PC-3 (cell line): ENCODE data around the gene CDC16. TPM values are rescaled to one million over a fixed set of nuclear protein-coding genes. Genes with fewer than 3 reads are reported as not detected.
"Not testable (repeated sequence)": the region's sequence is repeated elsewhere in the genome, so short reads cannot be mapped to it uniquely, and the experiment has no call there.

Experiments
- ATAC-seq: fragments of 200-7000 bp; cut with Tn5 transposase; 2 replicates; pipeline ENCODE4 v1.9.1; 2020; ENCODE audit warnings: mild to moderate bottlenecking, moderate library complexity
- BruUV-seq: library from RNA; stranded (reverse); fragments of 400-500 nt; replicated peaks from 2 replicates; lab custom pipeline; 2021; lab: Mats Ljungman, UMichigan
- CTCF ChIA-PET: fragments of 300-600 bp; sonication (Branson Sonifier 250); formaldehyde crosslinking; loops from one replicate; lab custom pipeline; 2022; ENCODE audit warnings: antibody characterized with exemption; lab: Charles Lee
- POLR2A ChIA-PET: fragments of 300-600 bp; sonication (Branson Sonifier 250); formaldehyde crosslinking; loops from one replicate; lab custom pipeline; 2022; ENCODE audit warnings: antibody characterized with exemption; ENCODE audit not compliant: unreplicated experiment; lab: Charles Lee
- DNase-seq: peaks from one replicate; pipeline ENCODE4 v3.0.0-alpha.2; 2015
- H2AFZ ChIP-seq: fragments of 300-600 bp; sonication (generic); 2 replicates; pipeline ENCODE4 v1.6.0; 2016; ENCODE audit warnings: antibody characterized with exemption, low read length
- H3F3A ChIP-seq: fragments of 300-600 bp; sonication (generic); one replicate; pipeline ENCODE4 v1.6.0; 2017; ENCODE audit warnings: antibody characterized with exemption, low read length, control low read depth, mild to moderate bottlenecking; ENCODE audit not compliant: unreplicated experiment
- H3K27ac ChIP-seq: fragments of 300-600 bp; sonication (generic); 2 replicates; pipeline ENCODE4 v1.5.1; 2016; ENCODE audit warnings: mild to moderate bottlenecking, low read length
- H3K27me3 ChIP-seq: fragments of 300-600 bp; sonication (generic); 2 replicates; pipeline ENCODE4 v1.6.1; 2016; ENCODE audit warnings: low read length, mixed read lengths
- H3K36me3 ChIP-seq: fragments of 300-600 bp; sonication (generic); 2 replicates; pipeline ENCODE4 v1.6.1; 2016; ENCODE audit warnings: low read depth, mixed run types, low read length, mixed read lengths
- H3K4me1 ChIP-seq: fragments of 300-600 bp; sonication (generic); 2 replicates; pipeline ENCODE4 v1.5.1; 2016; ENCODE audit warnings: low read length; ENCODE audit not compliant: insufficient read depth
- H3K4me2 ChIP-seq: fragments of 300-600 bp; sonication (generic); 2 replicates; pipeline ENCODE4 v1.6.0; 2016; ENCODE audit warnings: low read length
- H3K4me3 ChIP-seq: fragments of 300-600 bp; sonication (generic); 2 replicates; pipeline ENCODE4 v1.5.1; 2016; ENCODE audit warnings: mild to moderate bottlenecking, low read length, mixed read lengths
- H3K79me2 ChIP-seq: fragments of 300-600 bp; sonication (generic); 2 replicates; pipeline ENCODE4 v1.6.1; 2017; ENCODE audit warnings: low read length, mixed read lengths
- H3K9ac ChIP-seq: fragments of 300-600 bp; sonication (generic); 2 replicates; pipeline ENCODE4 v1.6.0; 2016; ENCODE audit warnings: mild to moderate bottlenecking, low read length
- H3K9me2 ChIP-seq: fragments of 300-600 bp; sonication (generic); replicated peaks from 2 replicates; pipeline ENCODE4 v1.6.1; 2016; ENCODE audit warnings: mixed run types, low read length, mixed read lengths
- H3K9me3 ChIP-seq: fragments of 300-600 bp; sonication (generic); 2 replicates; pipeline ENCODE4 v1.6.1; 2016; ENCODE audit warnings: low read length, mixed read lengths
- H4K20me1 ChIP-seq: fragments of 300-600 bp; sonication (generic); 2 replicates; pipeline ENCODE4 v1.6.1; 2016; ENCODE audit warnings: low read length, mixed read lengths
- CTCF ChIP-seq: fragments of 300-600 bp; sonication (generic); conservative IDR thresholded peaks from 2 replicates; pipeline ENCODE4 v1.5.1; 2017; ENCODE audit warnings: antibody characterized with exemption, low read depth, mild to moderate bottlenecking, low read length
- EZH2 ChIP-seq: fragments of 300-600 bp; sonication (generic); IDR thresholded peaks from one replicate; pipeline ENCODE4 v1.6.1; 2017; ENCODE audit warnings: antibody characterized with exemption, mild to moderate bottlenecking, low read length; ENCODE audit not compliant: unreplicated experiment
- EZH2phosphoT487 ChIP-seq: fragments of 300-600 bp; sonication (generic); IDR thresholded peaks from 2 replicates; pipeline ENCODE4 v1.6.1; 2018; ENCODE audit warnings: mild to moderate bottlenecking, antibody characterized with exemption, low read length, borderline replicate concordance
- intact Hi-C: fragments of 100-400 bp; cut with micrococcal nuclease; formaldehyde crosslinking; loops from 2 replicates; pipeline ENCODE4 v1.9.0; 2023
- total RNA-seq: library from RNA; depleted of rRNA; stranded (reverse); fragments of >200 nt; gene quantifications from 2 replicates; pipeline ENCODE4 v1.2.3, GENCODE V29; 2014

Gene CDC16
- total RNA-seq, 1 experiment from 2014 or later = 16.0 TPM

- H3K27ac ChIP-seq = no peak overlapping the region
- no peak overlapping the region for H3K4me2 ChIP-seq
- no TSS peak for BruUV-seq
- POLR2A ChIA-PET = no interaction called here
- H3K79me2 ChIP-seq = no peaks in the 10 kb centered on the region
- DNase-seq (no peak), ATAC-seq (no peak)
- H3K9me2 ChIP-seq = no peaks in the 10 kb centered on the region
- CTCF ChIA-PET = no interaction called here
- TF ChIP-seq CTCF = no peak
- no peak for TF ChIP-seq EZH2
- intact Hi-C loops = no loop called here
- no peak overlapping the region for H2AFZ ChIP-seq
- no peak overlapping the region for H3K9ac ChIP-seq
- H4K20me1 ChIP-seq = no peaks in the 10 kb centered on the region
- H3F3A ChIP-seq = no peaks in the 10 kb centered on the region
- H3K4me3 ChIP-seq = no peak overlapping the region
- H3K9me3 ChIP-seq = no peaks in the 10 kb centered on the region
- no peaks in the 10 kb centered on the region for H3K36me3 ChIP-seq
- H3K27me3 ChIP-seq = no peaks in the 10 kb centered on the region
- no peaks in the 10 kb centered on the region for H3K4me1 ChIP-seq
Observed at GRCh38 chr13:114194853-114195252, 39.8 kb upstream of the CDC16 start.

- H3K36me3 ChIP-seq = no peaks in the 10 kb centered on the region
- POLR2A ChIA-PET = no interaction called here
- no peak for TF ChIP-seq EZH2
- TF ChIP-seq EZH2phosphoT487 = no peak
- no peak for TF ChIP-seq CTCF
- no peak overlapping the region for H3K27ac ChIP-seq
- H3K9me2 ChIP-seq = no peaks in the 10 kb centered on the region
- intact Hi-C loops = no loop called here
- CTCF ChIA-PET = interaction anchor here (0.7 kb wide), 1 partner anchor 658 kb away, joined by 3 read pairs; no protein-coding TSS in a partner anchor
- H3K9ac ChIP-seq = no peak overlapping the region
- ATAC-seq = no peak
- H3K4me2 ChIP-seq = no peak overlapping the region
- no peaks in the 10 kb centered on the region for H3K9me3 ChIP-seq
- H3K4me3 ChIP-seq = no peak overlapping the region
- no TSS peak for BruUV-seq
- no peaks in the 10 kb centered on the region for H3K27me3 ChIP-seq
- no peaks in the 10 kb centered on the region for H3K4me1 ChIP-seq
- no peaks in the 10 kb centered on the region for H3F3A ChIP-seq
- DNase-seq = no peak
- no peak overlapping the region for H2AFZ ChIP-seq
- H3K79me2 ChIP-seq = no peaks in the 10 kb centered on the region
- no peaks in the 10 kb centered on the region for H4K20me1 ChIP-seq
Observed at GRCh38 chr13:114196629-114197028, 38.1 kb upstream of the CDC16 start.

- Histone ChIP-seq H2AFZ (no peak overlapping the region), H3K27me3 (no peaks in the 10 kb centered on the region), H3K9ac (no peak overlapping the region), H4K20me1 (no peaks in the 10 kb centered on the region), H3K9me2 (no peaks in the 10 kb centered on the region), H3F3A (no peaks in the 10 kb centered on the region), H3K79me2 (no peaks in the 10 kb centered on the region), H3K4me1 (no peaks in the 10 kb centered on the region), H3K4me3 (no peak overlapping the region), H3K4me2 (no peak overlapping the region), H3K36me3 (no peaks in the 10 kb centered on the region), H3K9me3 (no peaks in the 10 kb centered on the region), H3K27ac (no peak overlapping the region)
- DNase-seq (no peak), ATAC-seq (no peak)
- intact Hi-C loops = no loop called here
- no TSS peak for BruUV-seq
- TF ChIP-seq EZH2phosphoT487 (no peak), CTCF (no peak), EZH2 (no peak)
- CTCF ChIA-PET = no interaction called here
- POLR2A ChIA-PET = no interaction called here
Observed at GRCh38 chr13:114198556-114198955, 36.1 kb upstream of the CDC16 start.

GRCh38 chr13:114199526-114199925 is 35.2 kb upstream of the CDC16 start:
- intact Hi-C loops, H3K9me3 ChIP-seq, CTCF ChIA-PET, H3K36me3 ChIP-seq, H3K4me1 ChIP-seq, H3K79me2 ChIP-seq, H3K9ac ChIP-seq, H3K27ac ChIP-seq, H3K9me2 ChIP-seq, POLR2A ChIA-PET, ATAC-seq, H3F3A ChIP-seq, H2AFZ ChIP-seq, H3K4me3 ChIP-seq, H3K27me3 ChIP-seq, H4K20me1 ChIP-seq, H3K4me2 ChIP-seq, DNase-seq, BruUV-seq: not testable (repeated sequence)
